HEK293T (cell line): Measurements from ENCODE around the gene TNRC18.

ENCODE experiments used
- CTCF ChIA-PET: fragments of 350-600 bp; formaldehyde crosslinking; extraction: SDS; loops from one replicate; lab custom pipeline; 2021; ENCODE audit warnings: antibody characterized with exemption, inconsistent platforms; lab: Yijun Ruan, JAX
- POLR2A ChIA-PET: fragments of 350-600 bp; formaldehyde crosslinking; extraction: SDS; loops from one replicate; lab custom pipeline; 2020; ENCODE audit warnings: antibody characterized with exemption, inconsistent platforms; lab: Yijun Ruan, JAX
- DNase-seq: peaks from one replicate; pipeline ENCODE4 v3.0.0; 2012; ENCODE audit warnings: mixed read lengths; ENCODE audit errors: extremely low spot score
- ARNT ChIP-seq: fragments of 450-650 bp; IDR thresholded peaks from 2 replicates; pipeline ENCODE4 v1.6.1; 2017; ENCODE audit warnings: mild to moderate bottlenecking
- BHLHE40 ChIP-seq: fragments of 450-650 bp; IDR thresholded peaks from 2 replicates; pipeline ENCODE4 v1.6.1; 2016; ENCODE audit warnings: mild to moderate bottlenecking, moderate library complexity, borderline replicate concordance
- CTBP1 ChIP-seq: fragments of 450-650 bp; IDR thresholded peaks from 2 replicates; pipeline ENCODE4 v1.6.1; 2016; ENCODE audit warnings: borderline replicate concordance
- ELF4 ChIP-seq: fragments of 450-650 bp; IDR thresholded peaks from 2 replicates; pipeline ENCODE4 v1.6.1; 2017; ENCODE audit warnings: antibody characterized with exemption
- FOXA1 ChIP-seq: fragments of 450-650 bp; IDR thresholded peaks from 2 replicates; pipeline ENCODE4 v1.6.1; 2016; ENCODE audit warnings: mild to moderate bottlenecking
- FOXK2 ChIP-seq: fragments of 450-650 bp; IDR thresholded peaks from 2 replicates; pipeline ENCODE4 v1.6.1; 2016; ENCODE audit warnings: mild to moderate bottlenecking
- FOXM1 ChIP-seq: fragments of 450-650 bp; IDR thresholded peaks from 2 replicates; pipeline ENCODE4 v1.6.1; 2017; ENCODE audit warnings: mild to moderate bottlenecking, borderline replicate concordance
- HDGF ChIP-seq: fragments of 450-650 bp; IDR thresholded peaks from 2 replicates; pipeline ENCODE4 v1.6.1; 2017; ENCODE audit warnings: antibody characterized with exemption, borderline replicate concordance
- L3MBTL2 ChIP-seq: fragments of 450-650 bp; conservative IDR thresholded peaks from 2 replicates; pipeline ENCODE4 v1.6.1; 2016; ENCODE audit warnings: mild to moderate bottlenecking
- LEF1 ChIP-seq: fragments of 450-650 bp; IDR thresholded peaks from 2 replicates; pipeline ENCODE4 v1.6.1; 2017; ENCODE audit warnings: mild to moderate bottlenecking, borderline replicate concordance
- NFRKB ChIP-seq: fragments of 450-650 bp; IDR thresholded peaks from 2 replicates; pipeline ENCODE4 v1.6.1; 2016; ENCODE audit warnings: mild to moderate bottlenecking, moderate library complexity
- SP1 ChIP-seq: fragments of 450-650 bp; IDR thresholded peaks from 2 replicates; pipeline ENCODE4 v1.6.1; 2017
- SUZ12 ChIP-seq: fragments of 450-650 bp; IDR thresholded peaks from 2 replicates; pipeline ENCODE4 v1.6.1; 2016; ENCODE audit warnings: mild to moderate bottlenecking
- TARDBP ChIP-seq: fragments of 450-650 bp; IDR thresholded peaks from 2 replicates; pipeline ENCODE4 v1.6.1; 2016
- ZNF384 ChIP-seq: fragments of 450-650 bp; IDR thresholded peaks from 2 replicates; pipeline ENCODE4 v1.6.1; 2016
- TF ChIP-seq, protein P1 (sequence below): fragments of 450-650 bp; IDR thresholded peaks from 2 replicates; pipeline ENCODE4 v1.6.1; 2016

TNRC18 gene

GRCh38 chr7:5393748-5394147 is 29.9 kb downstream of the TNRC18 start:
- ChIA-PET CTCF (no interaction called here), POLR2A (no interaction called here)
- no peak for DNase-seq
- no peak for TF ChIP-seq ZNF384
- TF ChIP-seq FOXA1 = no peak
- TF ChIP-seq, protein P1, sequence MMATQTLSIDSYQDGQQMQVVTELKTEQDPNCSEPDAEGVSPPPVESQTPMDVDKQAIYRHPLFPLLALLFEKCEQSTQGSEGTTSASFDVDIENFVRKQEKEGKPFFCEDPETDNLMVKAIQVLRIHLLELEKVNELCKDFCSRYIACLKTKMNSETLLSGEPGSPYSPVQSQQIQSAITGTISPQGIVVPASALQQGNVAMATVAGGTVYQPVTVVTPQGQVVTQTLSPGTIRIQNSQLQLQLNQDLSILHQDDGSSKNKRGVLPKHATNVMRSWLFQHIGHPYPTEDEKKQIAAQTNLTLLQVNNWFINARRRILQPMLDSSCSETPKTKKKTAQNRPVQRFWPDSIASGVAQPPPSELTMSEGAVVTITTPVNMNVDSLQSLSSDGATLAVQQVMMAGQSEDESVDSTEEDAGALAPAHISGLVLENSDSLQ = no peak
- no peak for TF ChIP-seq ELF4
- TF ChIP-seq FOXM1 = no peak
- no peak for TF ChIP-seq FOXK2
- no peak for TF ChIP-seq LEF1
- no peak for TF ChIP-seq BHLHE40
- no peak for TF ChIP-seq SP1
- TF ChIP-seq HDGF = no peak
- TF ChIP-seq NFRKB = no peak

DNA sequence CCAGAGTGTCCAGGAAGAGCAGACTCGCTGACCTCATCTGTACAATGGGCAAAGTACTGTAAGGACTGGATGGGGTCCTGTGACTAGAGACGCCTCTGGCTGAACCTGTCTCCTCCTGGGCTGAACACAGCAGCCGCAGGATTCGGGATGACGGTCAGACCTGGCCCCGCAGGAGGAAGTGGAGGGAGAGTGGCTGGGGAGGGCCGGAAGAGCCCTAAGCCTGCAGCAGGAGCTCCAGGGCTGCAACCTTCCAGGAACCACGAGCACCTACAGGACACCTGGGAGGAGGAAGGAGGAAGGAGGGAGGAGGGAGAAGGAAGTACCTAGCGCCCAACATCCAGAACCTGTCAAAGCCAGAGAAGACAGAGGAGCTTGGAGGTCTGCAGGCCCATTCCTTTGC is 30.3 kb downstream of the TNRC18 start:
- DNase-seq = no peak
- ChIA-PET CTCF (no interaction called here), POLR2A (no interaction called here)
- TF ChIP-seq LEF1 = no peak
- no peak for TF ChIP-seq NFRKB
- TF ChIP-seq SUZ12 = no peak
- no peak for TF ChIP-seq ARNT
- TF ChIP-seq SP1 = no peak
- no peak for TF ChIP-seq ZNF384
- TF ChIP-seq FOXA1 = no peak

GRCh38 chr7:5390918-5391317 is 32.7 kb downstream of the TNRC18 start:
- ChIA-PET POLR2A (no interaction called here), CTCF (no interaction called here)
- DNase-seq = no peak
- no peak for TF ChIP-seq TARDBP
- no peak for TF ChIP-seq SP1
- no peak for TF ChIP-seq NFRKB
- no peak for TF ChIP-seq ZNF384
- no peak for TF ChIP-seq SUZ12
- no peak for TF ChIP-seq FOXK2
- TF ChIP-seq, protein P1 = no peak
- TF ChIP-seq FOXA1 = no peak
- TF ChIP-seq HDGF = no peak
- no peak for TF ChIP-seq LEF1
- no peak for TF ChIP-seq L3MBTL2
- TF ChIP-seq BHLHE40 = no peak
- no peak for TF ChIP-seq CTBP1
- no peak for TF ChIP-seq ELF4

DNA sequence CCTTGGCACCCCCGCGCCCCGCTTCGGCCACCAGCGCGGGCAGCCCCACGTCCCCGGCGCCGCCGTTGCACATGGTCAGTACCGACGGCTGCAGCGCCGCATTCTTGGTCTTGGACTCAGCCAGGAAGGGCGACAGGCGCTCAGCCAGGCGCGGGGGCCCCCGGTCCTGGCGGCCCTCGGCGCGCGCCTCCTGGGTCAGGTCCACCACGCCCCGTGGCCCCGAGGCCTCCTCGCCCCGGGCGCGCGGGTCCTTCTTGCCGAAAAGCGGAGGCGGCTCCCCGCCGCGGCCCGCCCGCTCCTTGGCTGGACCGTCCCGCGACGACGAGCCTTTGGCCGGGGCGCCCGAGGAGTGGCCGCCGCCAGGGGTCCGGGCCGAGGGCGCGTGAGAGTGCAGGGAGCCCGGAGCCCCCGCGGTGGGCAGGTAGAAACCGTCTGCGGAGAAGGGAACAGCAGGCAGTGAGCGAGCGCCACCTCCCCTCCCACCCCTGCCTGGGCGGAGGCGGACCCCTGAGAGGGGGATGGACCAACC is 34.7 kb downstream of the TNRC18 start:
- CTCF ChIA-PET = no interaction called here
- POLR2A ChIA-PET = no interaction called here
- TF ChIP-seq FOXK2 = no peak
- no peak for TF ChIP-seq L3MBTL2
- TF ChIP-seq FOXA1 = no peak
- TF ChIP-seq ARNT = no peak
- no peak for TF ChIP-seq BHLHE40
- no peak for TF ChIP-seq ZNF384
- DNase-seq = no peak

DNA sequence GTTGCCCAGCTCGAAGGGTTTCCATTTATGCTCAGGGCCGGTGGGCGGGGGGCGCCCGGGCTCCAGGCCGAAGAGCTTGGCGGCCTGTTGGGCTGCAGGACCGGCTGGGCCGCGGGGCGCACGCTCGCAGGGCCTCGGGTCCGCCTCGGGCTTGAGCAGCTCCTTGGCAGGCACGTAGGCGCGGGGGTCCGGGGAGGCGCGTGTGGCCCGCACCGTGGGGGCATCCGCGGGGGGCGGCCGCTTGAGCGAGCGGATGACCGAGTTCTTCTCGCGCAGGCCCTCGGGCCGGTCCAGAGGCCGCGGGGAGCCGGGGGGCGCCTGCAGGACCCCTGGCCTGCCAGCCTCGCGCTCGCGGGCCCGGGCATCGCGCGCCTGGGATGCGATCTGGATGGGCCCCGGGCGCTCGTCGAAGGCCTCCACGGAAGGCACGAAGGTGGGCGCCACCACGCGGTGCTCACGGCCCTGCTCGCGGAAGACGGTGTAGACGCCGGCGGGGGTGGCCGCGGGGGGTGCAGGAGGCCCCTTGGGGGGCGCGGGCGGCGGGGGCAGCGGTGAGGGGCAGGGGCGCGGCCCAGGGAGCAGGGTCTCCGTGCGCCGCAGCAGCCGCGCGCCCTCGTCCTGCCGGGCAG is 35.2 kb downstream of the TNRC18 start:
- no peak for DNase-seq
- POLR2A ChIA-PET = no interaction called here
- CTCF ChIA-PET = no interaction called here
- TF ChIP-seq CTBP1 (no peak), SP1 (no peak), FOXK2 (no peak), ARNT (no peak), SUZ12 (no peak), LEF1 (no peak)
- TF ChIP-seq, protein P1 = no peak

DNA sequence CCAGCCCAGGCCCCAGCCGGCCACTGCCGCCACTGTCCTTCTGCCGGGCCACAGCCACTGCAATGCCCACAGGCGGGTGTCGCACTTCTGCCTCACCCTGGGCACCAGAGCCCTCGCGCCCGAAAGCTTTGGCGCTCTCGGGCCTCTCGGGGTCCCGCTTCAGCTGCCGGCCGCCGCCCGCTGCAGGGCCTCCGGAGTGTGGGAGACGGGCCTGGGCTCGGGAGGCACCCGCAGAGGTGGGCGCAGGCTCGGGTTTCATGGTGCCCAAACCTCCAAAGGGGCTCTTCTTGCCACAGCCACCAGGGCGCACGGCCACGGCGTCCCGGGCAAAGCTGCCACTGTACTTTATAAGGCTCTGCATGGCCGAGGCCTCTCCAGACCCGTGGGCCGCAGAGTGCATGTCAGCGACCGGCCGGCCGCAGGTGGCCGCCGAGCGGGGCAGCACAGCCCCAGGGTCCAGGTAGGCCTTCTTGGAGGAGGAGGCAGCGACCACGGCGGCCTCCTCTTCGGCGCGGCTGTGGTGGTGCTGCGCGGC is 35.9 kb downstream of the TNRC18 start:
- ChIA-PET POLR2A (no interaction called here), CTCF (no interaction called here)
- TF ChIP-seq FOXK2 = no peak
- no peak for TF ChIP-seq SP1
- no peak for TF ChIP-seq ZNF384
- TF ChIP-seq CTBP1 = no peak
- TF ChIP-seq NFRKB = no peak
- no peak for TF ChIP-seq ELF4
- TF ChIP-seq SUZ12 = no peak
- TF ChIP-seq L3MBTL2 = no peak
- no peak for TF ChIP-seq HDGF
- TF ChIP-seq, protein P1 = no peak
- TF ChIP-seq ARNT = no peak
- no peak for TF ChIP-seq FOXA1
- no peak for TF ChIP-seq FOXM1
- TF ChIP-seq TARDBP = no peak
- TF ChIP-seq LEF1 = no peak
- no peak for TF ChIP-seq BHLHE40
- DNase-seq = no peak
